H9 (cell line): ENCODE measurements around the gene FLOT2. TPM values are rescaled to one million over a fixed set of nuclear protein-coding genes. Genes with fewer than 3 reads are reported as not detected.

ENCODE experiments used
- DNase-seq: peaks from one replicate; pipeline ENCODE4 v3.0.0-alpha.2; 2017
- H2AFZ ChIP-seq: one replicate; pipeline ENCODE4 v1.6.1; 2013; ENCODE audit warnings: mild to moderate bottlenecking, low read length, control low read depth, moderate library complexity
- H2AK5ac ChIP-seq: 2 replicates; pipeline ENCODE4 v1.6.1; 2013; ENCODE audit warnings: low read length, control low read depth, mixed read lengths; ENCODE audit not compliant: insufficient read length
- H2BK120ac ChIP-seq: one replicate; pipeline ENCODE4 v1.6.1; 2013; ENCODE audit warnings: low read depth, mild to moderate bottlenecking, low read length, control low read depth, inconsistent platforms; ENCODE audit not compliant: poor library complexity, severe bottlenecking
- H2BK12ac ChIP-seq: 2 replicates; pipeline ENCODE4 v1.6.1; 2013; ENCODE audit warnings: low read length, control low read depth, mixed read lengths, low read depth; ENCODE audit not compliant: insufficient read length
- H2BK15ac ChIP-seq: 2 replicates; pipeline ENCODE4 v1.6.1; 2013; ENCODE audit warnings: low read depth, low read length, control low read depth
- H2BK20ac ChIP-seq: one replicate; pipeline ENCODE4 v1.6.1; 2013; ENCODE audit warnings: low read depth, mild to moderate bottlenecking, low read length, control low read depth, inconsistent platforms; ENCODE audit not compliant: poor library complexity, severe bottlenecking
- H2BK5ac ChIP-seq: 2 replicates; pipeline ENCODE4 v1.6.1; 2013; ENCODE audit warnings: low read length, control low read depth, mixed read lengths; ENCODE audit not compliant: insufficient read length
- H3K14ac ChIP-seq: 2 replicates; pipeline ENCODE4 v1.6.1; 2013; ENCODE audit warnings: low read length, control low read depth; ENCODE audit not compliant: insufficient read depth
- H3K18ac ChIP-seq: 2 replicates; pipeline ENCODE4 v1.6.1; 2013; ENCODE audit warnings: low read depth, mild to moderate bottlenecking, mixed read lengths, low read length, control low read depth; ENCODE audit not compliant: insufficient read length
- H3K23ac ChIP-seq: 2 replicates; pipeline ENCODE4 v1.6.1; 2013; ENCODE audit warnings: low read length, control low read depth, mixed read lengths, low read depth; ENCODE audit not compliant: insufficient read length
- H3K23me2 ChIP-seq: 2 replicates; pipeline ENCODE4 v1.6.1; 2013; ENCODE audit warnings: low read depth, mild to moderate bottlenecking, mixed read lengths, low read length, control low read depth; ENCODE audit not compliant: insufficient read length, poor library complexity, severe bottlenecking
- H3K27ac ChIP-seq: 2 replicates; pipeline ENCODE4 v1.5.1; 2013; ENCODE audit warnings: low read length, control low read depth, mixed read lengths, low read depth; ENCODE audit not compliant: insufficient read length
- H3K27me3 ChIP-seq: 2 replicates; pipeline ENCODE4 v1.6.1; 2013; ENCODE audit warnings: low read length, control low read depth, inconsistent platforms; ENCODE audit not compliant: insufficient read depth
- H3K4ac ChIP-seq: 2 replicates; pipeline ENCODE4 v1.6.1; 2013; ENCODE audit warnings: low read depth, mild to moderate bottlenecking, control low read depth, inconsistent platforms, low read length, moderate library complexity
- H3K4me1 ChIP-seq: 2 replicates; pipeline ENCODE4 v1.6.1; 2013; ENCODE audit warnings: low read length, control low read depth, inconsistent platforms; ENCODE audit not compliant: insufficient read depth
- H3K4me2 ChIP-seq: 2 replicates; pipeline ENCODE4 v1.6.1; 2013; ENCODE audit warnings: low read length, control low read depth, mixed read lengths; ENCODE audit not compliant: insufficient read length, insufficient read depth
- H3K56ac ChIP-seq: 2 replicates; pipeline ENCODE4 v1.6.1; 2013; ENCODE audit warnings: low read depth, mild to moderate bottlenecking, mixed read lengths, low read length, control low read depth; ENCODE audit not compliant: insufficient read length
- H3K79me1 ChIP-seq: 2 replicates; pipeline ENCODE4 v1.6.1; 2013; ENCODE audit warnings: low read depth, mild to moderate bottlenecking, moderate library complexity, low read length, control low read depth, inconsistent platforms; ENCODE audit not compliant: insufficient read depth, poor library complexity, severe bottlenecking
- H3K79me2 ChIP-seq: 2 replicates; pipeline ENCODE4 v1.6.1; 2013; ENCODE audit warnings: low read length, control low read depth, inconsistent platforms; ENCODE audit not compliant: insufficient read depth
- H3K9ac ChIP-seq: 2 replicates; pipeline ENCODE4 v1.6.1; 2013; ENCODE audit warnings: low read length, control low read depth, mixed read lengths; ENCODE audit not compliant: insufficient read length; ENCODE audit errors: extremely low read depth
- H3K9me3 ChIP-seq: one replicate; pipeline ENCODE4 v1.6.1; 2013; ENCODE audit warnings: low read depth, low read length, inconsistent platforms; ENCODE audit not compliant: control insufficient read depth
- H3T11ph ChIP-seq: one replicate; pipeline ENCODE4 v1.6.1; 2013; ENCODE audit warnings: mild to moderate bottlenecking, low read length, control low read depth, inconsistent platforms
- H4K20me1 ChIP-seq: one replicate; pipeline ENCODE4 v1.6.1; 2013; ENCODE audit not compliant: control insufficient read depth, insufficient read length, insufficient read depth
- H4K5ac ChIP-seq: 2 replicates; pipeline ENCODE4 v1.6.1; 2013; ENCODE audit warnings: low read depth, mild to moderate bottlenecking, mixed read lengths, low read length, control low read depth; ENCODE audit not compliant: insufficient read length
- H4K8ac ChIP-seq: replicated peaks from 2 replicates; pipeline ENCODE4 v1.6.1; 2013; ENCODE audit warnings: low read length, control low read depth, mixed read lengths, low read depth; ENCODE audit not compliant: insufficient read length
- H4K91ac ChIP-seq: 2 replicates; pipeline ENCODE4 v1.6.1; 2013; ENCODE audit warnings: low read depth, mild to moderate bottlenecking, moderate library complexity, mixed read lengths, low read length, control low read depth; ENCODE audit not compliant: insufficient read length
- H3K27ac Mint-ChIP-seq, 3 experiments: 2 replicates in 2 of 3; 3 replicates in 1 of 3; pipeline ENCODE4 v1.8.0; 2020 to 2021; ENCODE audit warnings: mixed read lengths in 3 of 3, mild to moderate bottlenecking in 1 of 3, moderate library complexity in 1 of 3
- H3K27me3 Mint-ChIP-seq: 2 replicates; pipeline ENCODE4 v1.8.0; 2021; ENCODE audit warnings: low read depth, mild to moderate bottlenecking, moderate library complexity, mixed read lengths
- H3K36me3 Mint-ChIP-seq, 3 experiments: 2 replicates in 2 of 3; 3 replicates in 1 of 3; pipeline ENCODE4 v1.8.0; 2020 to 2021; ENCODE audit warnings: low read depth in 3 of 3, mixed read lengths in 3 of 3; ENCODE audit not compliant: insufficient read depth in 1 of 3
- H3K4me1 Mint-ChIP-seq, 2 experiments: 2 replicates each; pipeline ENCODE4 v1.8.0; 2020; ENCODE audit warnings: mixed read lengths in 2 of 2
- H3K4me3 Mint-ChIP-seq, 2 experiments: 2 replicates in 1 of 2; 3 replicates in 1 of 2; pipeline ENCODE4 v1.8.0; 2020 to 2021; ENCODE audit warnings: mild to moderate bottlenecking in 2 of 2, mixed read lengths in 2 of 2, moderate library complexity in 1 of 2
- H3K9me3 Mint-ChIP-seq, 2 experiments: 2 replicates in 1 of 2; 3 replicates in 1 of 2; pipeline ENCODE4 v1.8.0; 2020; ENCODE audit warnings: mild to moderate bottlenecking in 2 of 2, mixed read lengths in 2 of 2, moderate library complexity in 1 of 2
- WGBS: extraction: QIAGEN DNeasy Blood & Tissue Kit; methylation state at CpG from one replicate; pipeline ENCODE4 v1.1.7; 2013; ENCODE audit warnings: missing lambda C conversion rate, low lambda C conversion rate, mixed read lengths; ENCODE audit not compliant: insufficient read length; ENCODE audit errors: extremely low coverage; 5-methylcytosine and 5-hydroxymethylcytosine counted together
- total RNA-seq: library from RNA; stranded (reverse); gene quantifications from 2 replicates; pipeline ENCODE4 v1.2.1, GENCODE V29; 2021
- TF ChIP-seq, protein P1 (sequence below): fragments of 200-600 bp; sonication (generic); conservative IDR thresholded peaks from 3 replicates; pipeline ENCODE4 v1.8.0; 2021; ENCODE audit warnings: antibody characterized with exemption, mild to moderate bottlenecking

FLOT2 gene
- total RNA-seq, 1 experiment from 2014 or later: 173 TPM

DNA sequence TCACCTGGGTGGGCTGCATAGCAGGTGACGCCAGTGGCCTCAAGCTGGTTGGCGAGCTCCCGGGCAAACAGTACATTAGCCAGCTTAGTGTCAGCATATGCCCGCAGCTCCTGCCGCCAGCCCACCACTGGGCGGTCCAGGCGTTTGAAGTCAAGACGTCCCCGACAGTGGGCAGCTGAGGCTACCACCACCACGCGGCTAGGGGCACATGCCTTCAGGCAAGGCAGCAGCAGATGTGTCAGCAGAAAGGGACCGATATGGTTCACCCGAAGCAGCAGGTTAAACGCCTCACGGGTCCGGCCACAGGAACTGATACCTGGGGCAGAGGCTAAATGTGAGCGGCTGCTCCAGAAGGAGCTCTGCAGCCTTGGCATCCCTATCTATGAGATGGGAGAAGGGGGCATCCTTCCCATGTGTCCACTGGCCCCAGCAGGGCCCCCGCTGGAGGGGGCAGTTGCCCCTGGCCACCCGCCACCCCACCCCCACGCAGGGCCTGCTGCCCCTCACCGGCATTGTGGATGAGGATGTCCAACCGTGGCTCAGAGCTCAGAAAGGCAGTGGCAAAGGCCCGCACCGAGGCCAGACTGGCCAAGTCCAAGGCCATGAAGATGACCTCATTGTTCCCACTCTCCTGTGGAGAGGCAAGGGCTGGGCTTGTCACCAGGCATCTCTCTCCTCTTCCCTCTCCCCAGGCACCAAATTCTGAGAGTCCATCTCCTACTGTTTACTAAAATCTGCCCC lies 3.6 kb upstream of the FLOT2 start:
- Histone ChIP-seq H3K79me1 (peaks cover 3% of the 10 kb centered on the region), H3T11ph (no peak overlapping the region), H2BK20ac (no peak overlapping the region), H4K91ac (no peak overlapping the region), H3K79me2 (peaks cover 3% of the 10 kb centered on the region; the same call in 1 of the 2 replicates), H2BK12ac (no peak overlapping the region), H2BK15ac (no peak overlapping the region), H3K4me2 (peak overlapping the region; percentile 50), H3K27ac (no peak overlapping the region), H4K5ac (no peak overlapping the region), H3K14ac (no peak overlapping the region; the same call in 1 of the 2 replicates), H3K4me1 (peaks cover 4% of the 10 kb centered on the region), H2AFZ (no peak overlapping the region), H3K9me3 (no peaks in the 10 kb centered on the region), H4K8ac (no peak overlapping the region), H3K23me2 (peaks cover 6% of the 10 kb centered on the region), H2BK5ac (no peak overlapping the region), H2AK5ac (no peak overlapping the region), H2BK120ac (no peak overlapping the region), H3K23ac (no peak overlapping the region), H4K20me1 (no peaks in the 10 kb centered on the region), H3K27me3 (0 out of 2 replicates have a peak, but pooled peaks cover 2% of the 10 kb centered on the region), H3K9ac (no peak overlapping the region), H3K18ac (no peak overlapping the region), H3K56ac (no peak overlapping the region), H3K4ac (no peak overlapping the region)
- peaks cover 3% of the 10 kb centered on the region for H3K27me3 Mint-ChIP-seq
- peaks cover 0 to 3% of the 10 kb centered on the region in 2 experiments; a peak in 2 of 5 replicates for H3K9me3 Mint-ChIP-seq
- peak; percentile 31 for DNase-seq
- H3K27ac Mint-ChIP-seq: no peak overlapping the region
- peak overlapping the region; percentile 76 to 86; a peak in 4 of 5 replicates for H3K4me3 Mint-ChIP-seq
- WGBS: no CpG with 5 or more reads among the region's 24 CpGs
- peaks cover 31 to 42% of the 10 kb centered on the region in 2 experiments for H3K4me1 Mint-ChIP-seq
- TF ChIP-seq, protein P1, sequence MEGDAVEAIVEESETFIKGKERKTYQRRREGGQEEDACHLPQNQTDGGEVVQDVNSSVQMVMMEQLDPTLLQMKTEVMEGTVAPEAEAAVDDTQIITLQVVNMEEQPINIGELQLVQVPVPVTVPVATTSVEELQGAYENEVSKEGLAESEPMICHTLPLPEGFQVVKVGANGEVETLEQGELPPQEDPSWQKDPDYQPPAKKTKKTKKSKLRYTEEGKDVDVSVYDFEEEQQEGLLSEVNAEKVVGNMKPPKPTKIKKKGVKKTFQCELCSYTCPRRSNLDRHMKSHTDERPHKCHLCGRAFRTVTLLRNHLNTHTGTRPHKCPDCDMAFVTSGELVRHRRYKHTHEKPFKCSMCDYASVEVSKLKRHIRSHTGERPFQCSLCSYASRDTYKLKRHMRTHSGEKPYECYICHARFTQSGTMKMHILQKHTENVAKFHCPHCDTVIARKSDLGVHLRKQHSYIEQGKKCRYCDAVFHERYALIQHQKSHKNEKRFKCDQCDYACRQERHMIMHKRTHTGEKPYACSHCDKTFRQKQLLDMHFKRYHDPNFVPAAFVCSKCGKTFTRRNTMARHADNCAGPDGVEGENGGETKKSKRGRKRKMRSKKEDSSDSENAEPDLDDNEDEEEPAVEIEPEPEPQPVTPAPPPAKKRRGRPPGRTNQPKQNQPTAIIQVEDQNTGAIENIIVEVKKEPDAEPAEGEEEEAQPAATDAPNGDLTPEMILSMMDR: no peak
- H3K36me3 Mint-ChIP-seq: peaks cover 17 to 37% (median 20%) of the 10 kb centered on the region in 3 experiments
